Esophagus muscularis mucosa (tissue), 3 donors: ENCODE data around the gene PTPRS.

Source experiments
- CTCF ChIP-seq, 3 experiments: fragments of 200-600 bp in 2 of 3; fragments of 450-650 bp in 1 of 3; sonication (generic) in 2 of 3; IDR thresholded peaks; one replicate each; pipeline ENCODE4 v1.5.1; 2017 to 2019; ENCODE audit warnings: antibody characterized with exemption in 3 of 3, mild to moderate bottlenecking in 2 of 3, moderate library complexity in 1 of 3
- POLR2A ChIP-seq: fragments of 450-650 bp; IDR thresholded peaks from one replicate; pipeline ENCODE4 v1.6.1; 2017; ENCODE audit warnings: antibody characterized with exemption, moderate library complexity, mild to moderate bottlenecking, low read depth

- TF ChIP-seq CTCF (IDR thresholded peaks at IDR 0.05): no peak
- TF ChIP-seq POLR2A: no peak
These were observed 5.7 kb downstream of the PTPRS start for GRCh38 chr19:5334824-5335500.
